ENCODE measurements around the gene CBLN3.

CBLN3 gene

GRCh38 chr14:24434036-24434435 lies 4.6 kb upstream of the CBLN3 start:
- TF ChIP-seq CTCF (IDR thresholded peaks at IDR 0.05; ENCODE audit: low read depth, low read length, missing control alignments): no peak
- H3K36me3 ChIP-seq (replicated peaks): peaks cover 52% of the 10 kb centered on the region
- in situ Hi-C loops (cut with HindIII; ENCODE audit: low pct_ligation_motif_present, low sequenced_read_pairs): loop anchor here (10.0 kb wide), 1 partner anchor 99 kb away; the partner anchor contains the start of genes ADCY4 and RIPK3
- no peak for DNase-seq
- H3K27ac ChIP-seq: no peak overlapping the region
- no peaks in the 10 kb centered on the region for H3K27me3 ChIP-seq (replicated peaks)
- H3K4me3 ChIP-seq (ENCODE audit: low read depth, low read length): no peak overlapping the region

GRCh38 chr14:24432259-24433131 lies 3.0 kb upstream of the CBLN3 start:
- no peak overlapping the region for H3K27ac ChIP-seq
- peak overlapping the region; percentile 69 for H3K4me3 ChIP-seq (ENCODE audit: low read depth, low read length)
- in situ Hi-C loops (cut with HindIII; ENCODE audit: low pct_ligation_motif_present, low sequenced_read_pairs): loop anchor here (10.0 kb wide), 1 partner anchor 98 kb away; the partner anchor contains the start of genes ADCY4 and RIPK3

GRCh38 chr14:24431569-24432258 lies 2.2 kb upstream of the CBLN3 start:
- Histone ChIP-seq H3K27me3 (replicated peaks) (no peaks in the 10 kb centered on the region), H3K36me3 (replicated peaks) (peaks cover 30% of the 10 kb centered on the region), H3K27ac (peak overlapping the region; percentile 95), H3K4me3 (ENCODE audit: low read depth, low read length) (peak overlapping the region; percentile 69)
- peak; percentile 89 for DNase-seq
- in situ Hi-C loops (cut with HindIII; ENCODE audit: low pct_ligation_motif_present, low sequenced_read_pairs): loop anchor here (10.0 kb wide), 1 partner anchor 97 kb away; the partner anchor contains the start of genes ADCY4 and RIPK3
- peak; percentile 99 for TF ChIP-seq CTCF (IDR thresholded peaks at IDR 0.05; ENCODE audit: low read depth, low read length, missing control alignments)

More at GRCh38 chr14:24432259-24433131, 3.0 kb upstream of the CBLN3 start:
- DNase-seq: no peak
- no peaks in the 10 kb centered on the region for H3K27me3 ChIP-seq (replicated peaks)
- no peak for TF ChIP-seq CTCF (IDR thresholded peaks at IDR 0.05; ENCODE audit: low read depth, low read length, missing control alignments)
- peaks cover 38% of the 10 kb centered on the region for H3K36me3 ChIP-seq (replicated peaks)

GRCh38 chr14:24430682-24431568 lies 1.5 kb upstream of the CBLN3 start:
- H3K36me3 ChIP-seq (replicated peaks): peaks cover 23% of the 10 kb centered on the region
- peak; percentile 29 for DNase-seq
- in situ Hi-C loops (cut with HindIII; ENCODE audit: low pct_ligation_motif_present, low sequenced_read_pairs): loop anchor here (10.0 kb wide), 1 partner anchor 96 kb away; the partner anchor contains the start of genes ADCY4 and RIPK3

More at GRCh38 chr14:24430682-24431568, 1.5 kb upstream of the CBLN3 start:
- Histone ChIP-seq H3K4me3 (ENCODE audit: low read depth, low read length) (peak overlapping the region; percentile 69), H3K27ac (peak overlapping the region; percentile 95), H3K27me3 (replicated peaks) (no peaks in the 10 kb centered on the region)
- TF ChIP-seq CTCF (IDR thresholded peaks at IDR 0.05; ENCODE audit: low read depth, low read length, missing control alignments): no peak
